Activated B cell treated with CpG ODN at 0.5 μM for 24 hours (primary cell): ENCODE data around the gene PDE3A. TPM values are rescaled to one million over a fixed set of nuclear protein-coding genes. Genes with fewer than 3 reads are reported as not detected.

Experiments used
- ATAC-seq: fragments of 200-7000 bp; cut with Tn5 transposase; one replicate; pipeline ENCODE4 v1.10.0; 2021; ENCODE audit warnings: low read depth, mild to moderate bottlenecking, moderate library complexity
- CTCF ChIA-PET: fragments of 350-600 bp; sonication (Branson Sonifier 250); formaldehyde crosslinking; loops from one replicate; lab custom pipeline; 2021; ENCODE audit warnings: antibody characterized with exemption; lab: Charles Lee
- POLR2A ChIA-PET: fragments of 350-600 bp; sonication (Branson Sonifier 250); formaldehyde crosslinking; loops from one replicate; lab custom pipeline; 2021; ENCODE audit warnings: antibody characterized with exemption; lab: Charles Lee
- DNase-seq: peaks from one replicate; pipeline ENCODE4 v3.0.0; 2022
- H3K27ac Mint-ChIP-seq: one replicate; pipeline ENCODE4 v1.8.0; 2020; ENCODE audit warnings: mixed read lengths
- H3K27me3 Mint-ChIP-seq: one replicate; pipeline ENCODE4 v1.8.0; 2021; ENCODE audit warnings: mixed read lengths
- H3K36me3 Mint-ChIP-seq: one replicate; pipeline ENCODE4 v1.8.0; 2021; ENCODE audit warnings: low read depth, mixed read lengths
- H3K4me1 Mint-ChIP-seq: one replicate; pipeline ENCODE4 v1.8.0; 2021; ENCODE audit warnings: mixed read lengths
- H3K4me3 Mint-ChIP-seq: one replicate; pipeline ENCODE4 v1.8.0; 2020; ENCODE audit warnings: mild to moderate bottlenecking, mixed read lengths
- H3K9me3 Mint-ChIP-seq: one replicate; pipeline ENCODE4 v1.8.0; 2020; ENCODE audit warnings: mixed read lengths
- intact Hi-C: fragments of 100-400 bp; cut with micrococcal nuclease; formaldehyde crosslinking; loops from one replicate; pipeline ENCODE4 v1.15.1; 2024
- total RNA-seq: library from RNA; stranded (reverse); gene quantifications from 2 replicates; pipeline ENCODE4 v1.2.3, GENCODE V29; 2022
- TF ChIP-seq, protein P1 (sequence below): fragments of 200-600 bp; IDR thresholded peaks from one replicate; pipeline ENCODE4 v1.8.0; 2022; ENCODE audit warnings: antibody characterized with exemption, mild to moderate bottlenecking

The PDE3A gene
- total RNA-seq, 1 donor from 2014 or later, result not detected

DNA sequence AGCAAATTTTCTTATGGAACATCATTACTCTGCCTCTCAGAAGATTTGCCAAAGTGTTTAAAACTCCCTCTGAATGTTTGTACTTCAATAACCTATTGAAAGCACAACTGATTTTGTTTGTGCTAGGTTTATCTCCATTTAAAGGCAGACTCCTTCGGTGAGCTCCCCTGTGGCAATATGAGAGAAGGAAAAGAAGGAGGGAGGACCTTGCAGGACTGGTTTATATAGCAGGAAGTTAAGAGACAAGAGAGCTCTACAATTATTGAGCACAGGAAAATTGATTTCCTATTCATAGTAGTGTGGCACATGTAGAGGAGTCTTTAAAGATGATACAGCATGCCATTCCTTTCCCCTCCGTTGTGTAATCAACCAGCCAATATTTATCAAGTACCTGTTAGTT is 75.5 kb downstream of the PDE3A start:
- Mint-ChIP-seq H3K27me3 (no peaks in the 10 kb centered on the region), H3K36me3 (no peaks in the 10 kb centered on the region), H3K9me3 (no peaks in the 10 kb centered on the region), H3K27ac (no peak overlapping the region), H3K4me3 (no peak overlapping the region), H3K4me1 (no peaks in the 10 kb centered on the region)
- CTCF ChIA-PET, result no interaction called here
- no peak for DNase-seq
- intact Hi-C loops, result no loop called here
- TF ChIP-seq, protein P1, sequence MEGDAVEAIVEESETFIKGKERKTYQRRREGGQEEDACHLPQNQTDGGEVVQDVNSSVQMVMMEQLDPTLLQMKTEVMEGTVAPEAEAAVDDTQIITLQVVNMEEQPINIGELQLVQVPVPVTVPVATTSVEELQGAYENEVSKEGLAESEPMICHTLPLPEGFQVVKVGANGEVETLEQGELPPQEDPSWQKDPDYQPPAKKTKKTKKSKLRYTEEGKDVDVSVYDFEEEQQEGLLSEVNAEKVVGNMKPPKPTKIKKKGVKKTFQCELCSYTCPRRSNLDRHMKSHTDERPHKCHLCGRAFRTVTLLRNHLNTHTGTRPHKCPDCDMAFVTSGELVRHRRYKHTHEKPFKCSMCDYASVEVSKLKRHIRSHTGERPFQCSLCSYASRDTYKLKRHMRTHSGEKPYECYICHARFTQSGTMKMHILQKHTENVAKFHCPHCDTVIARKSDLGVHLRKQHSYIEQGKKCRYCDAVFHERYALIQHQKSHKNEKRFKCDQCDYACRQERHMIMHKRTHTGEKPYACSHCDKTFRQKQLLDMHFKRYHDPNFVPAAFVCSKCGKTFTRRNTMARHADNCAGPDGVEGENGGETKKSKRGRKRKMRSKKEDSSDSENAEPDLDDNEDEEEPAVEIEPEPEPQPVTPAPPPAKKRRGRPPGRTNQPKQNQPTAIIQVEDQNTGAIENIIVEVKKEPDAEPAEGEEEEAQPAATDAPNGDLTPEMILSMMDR, result no peak
- POLR2A ChIA-PET, result no interaction called here
- ATAC-seq, result no peak

DNA sequence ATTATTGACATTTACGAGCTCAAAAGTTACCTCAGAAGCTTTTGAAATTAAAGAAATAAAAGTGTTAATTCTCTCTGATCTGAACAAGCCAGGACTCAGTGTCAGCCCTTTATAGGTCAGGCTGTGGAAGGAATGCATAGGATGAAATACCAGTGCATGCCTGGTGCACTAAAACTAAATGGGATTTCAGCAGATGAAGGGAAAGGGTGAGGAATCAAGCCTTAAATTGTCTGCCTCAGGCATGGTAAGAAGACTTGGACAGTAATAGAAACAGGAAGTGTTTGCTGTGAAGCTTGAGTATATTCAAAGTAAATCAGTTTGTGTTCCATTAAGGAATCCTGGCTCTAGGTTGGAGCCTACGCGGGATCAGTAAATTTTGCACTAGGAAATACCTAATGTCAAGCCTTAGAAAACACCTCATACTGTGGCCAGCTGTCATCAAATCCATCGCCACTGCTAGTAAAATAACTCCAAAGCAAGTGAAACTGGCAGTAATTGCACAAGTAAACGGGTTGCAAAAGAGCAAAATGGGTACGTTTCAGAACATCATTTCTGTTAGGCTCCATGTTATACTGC is 76.3 kb downstream of the PDE3A start:
- TF ChIP-seq, protein P1, result no peak
- Mint-ChIP-seq H3K4me1 (no peaks in the 10 kb centered on the region), H3K27ac (no peak overlapping the region), H3K9me3 (no peaks in the 10 kb centered on the region), H3K36me3 (no peaks in the 10 kb centered on the region), H3K4me3 (no peak overlapping the region), H3K27me3 (no peaks in the 10 kb centered on the region)
- ATAC-seq (no peak), DNase-seq (no peak)
- CTCF ChIA-PET, result no interaction called here
- intact Hi-C loops, result no loop called here
- POLR2A ChIA-PET, result no interaction called here

DNA sequence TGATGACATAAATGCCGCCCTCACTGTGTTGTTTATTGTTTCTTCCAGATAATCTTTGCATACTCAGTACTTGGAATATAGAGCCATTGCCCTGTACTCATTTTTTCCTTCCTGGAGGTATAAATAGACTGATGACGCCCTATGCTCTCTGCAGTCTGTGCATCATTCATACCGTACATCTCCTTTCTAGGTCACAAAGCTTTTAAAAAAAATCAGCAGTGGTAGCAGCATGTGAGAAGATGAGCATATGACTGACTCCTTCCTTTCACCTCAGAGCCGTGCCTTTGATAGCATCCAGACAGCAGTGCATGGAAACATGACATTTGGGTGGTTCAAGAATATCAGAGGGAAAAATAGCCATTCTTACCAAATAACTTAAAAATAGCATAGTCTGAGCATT is 77.3 kb downstream of the PDE3A start:
- Mint-ChIP-seq H3K27ac (no peak overlapping the region), H3K4me1 (no peaks in the 10 kb centered on the region), H3K4me3 (no peak overlapping the region), H3K36me3 (no peaks in the 10 kb centered on the region), H3K27me3 (no peaks in the 10 kb centered on the region), H3K9me3 (no peaks in the 10 kb centered on the region)
- no peak for DNase-seq
- TF ChIP-seq, protein P1, result no peak
- ChIA-PET POLR2A (no interaction called here), CTCF (no interaction called here)
- intact Hi-C loops, result no loop called here
- no peak for ATAC-seq

DNA sequence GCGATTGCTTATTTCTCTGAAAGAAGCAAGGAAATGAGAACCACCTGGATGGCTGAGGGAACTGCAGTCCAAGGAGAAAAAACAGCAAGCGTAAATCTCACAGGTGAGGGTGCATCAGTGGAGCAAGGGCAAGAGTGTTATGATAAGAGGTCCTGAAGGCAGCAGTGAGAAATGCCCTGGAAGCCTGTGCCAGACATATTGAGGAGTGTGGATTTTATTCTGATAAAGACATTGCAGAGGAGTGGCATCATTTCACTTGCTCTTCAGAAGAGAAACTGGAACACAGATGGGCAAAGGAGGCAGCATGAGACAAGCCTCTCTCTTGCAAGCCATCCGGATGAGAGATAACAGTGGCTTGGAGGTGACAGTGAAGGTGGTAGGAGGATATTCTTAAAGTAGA is 78.5 kb downstream of the PDE3A start:
- H3K9me3 Mint-ChIP-seq, result no peaks in the 10 kb centered on the region
- no peak for DNase-seq

DNA sequence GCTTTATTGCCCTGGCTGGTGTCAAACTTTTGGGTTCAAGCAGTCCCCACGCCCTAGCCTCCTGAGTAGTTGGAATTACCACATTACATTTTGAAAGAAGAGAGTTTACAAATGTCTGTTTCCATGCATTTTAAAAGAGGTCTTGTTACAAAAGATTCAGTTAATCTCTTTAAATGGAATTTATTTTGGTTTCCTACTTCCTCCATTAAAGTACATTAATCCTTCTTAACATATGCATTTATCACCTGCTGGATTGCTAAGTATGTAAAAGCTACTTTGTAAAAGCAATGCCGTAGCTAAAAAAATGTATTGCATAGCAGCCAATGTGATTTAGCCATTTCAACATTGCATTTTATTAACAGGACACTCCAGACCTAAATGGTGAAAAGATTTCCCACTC is 80.4 kb downstream of the PDE3A start:
- H3K9me3 Mint-ChIP-seq, result no peaks in the 10 kb centered on the region
- H3K4me3 Mint-ChIP-seq, result no peak overlapping the region
- no peak overlapping the region for H3K27ac Mint-ChIP-seq
- no peaks in the 10 kb centered on the region for H3K36me3 Mint-ChIP-seq
- TF ChIP-seq, protein P1, result no peak
- no peaks in the 10 kb centered on the region for H3K27me3 Mint-ChIP-seq
- DNase-seq (no peak), ATAC-seq (no peak)
- no peaks in the 10 kb centered on the region for H3K4me1 Mint-ChIP-seq
- intact Hi-C loops, result no loop called here
- ChIA-PET CTCF (no interaction called here), POLR2A (no interaction called here)

More for the DNA sequence above, 78.5 kb downstream of the PDE3A start:
- ATAC-seq, result no peak
- Mint-ChIP-seq H3K27ac (no peak overlapping the region), H3K27me3 (no peaks in the 10 kb centered on the region), H3K4me3 (no peak overlapping the region), H3K36me3 (no peaks in the 10 kb centered on the region), H3K4me1 (no peaks in the 10 kb centered on the region)
- intact Hi-C loops, result no loop called here
- ChIA-PET CTCF (no interaction called here), POLR2A (no interaction called here)
- TF ChIP-seq, protein P1, result no peak
